K562 (cell line): Measurements from ENCODE around the gene KRT80. TPM values are rescaled to one million over a fixed set of nuclear protein-coding genes. Genes with fewer than 3 reads are reported as not detected.

Experiments
- ATAC-seq: fragments of 200-7000 bp; cut with Tn5 transposase; 3 replicates; pipeline ENCODE4 v1.9.1; 2020; ENCODE audit warnings: moderate library complexity
- BruUV-seq: library from RNA; stranded (reverse); fragments of 400-500 nt; replicated peaks from 2 replicates; lab custom pipeline; 2021; lab: Mats Ljungman, UMichigan
- CTCF ChIA-PET: fragments of 300-600 bp; formaldehyde crosslinking; extraction: SDS; loops from one replicate; lab custom pipeline; 2021; ENCODE audit warnings: low intra/inter-chr PET ratio; lab: Yijun Ruan, JAX
- POLR2A ChIA-PET: fragments of 300-600, 350-650 bp; sonication (Branson Sonifier 250); formaldehyde crosslinking; extraction: SDS; loops from one replicate; lab custom pipeline; 2021; ENCODE audit warnings: antibody characterized with exemption, inconsistent platforms; lab: Yijun Ruan, JAX
- DNase-seq, 4 experiments: peaks; one replicate each; pipeline versions ENCODE4 v3.0.0 to v3.0.0-alpha.2; 2011 to 2018; ENCODE audit warnings: low spot score in 3 of 4, mixed read lengths in 3 of 4; ENCODE audit errors: extremely low read depth in 1 of 4
- FAIRE-seq: peaks from 2 replicates; lab custom pipeline; 2011; peaks lifted over from hg19 to GRCh38; lab: Jason Lieb, UNC
- H2AFZ ChIP-seq: 2 replicates; pipeline ENCODE4 v1.6.0; 2011; ENCODE audit warnings: low read depth, low read length, control low read depth, inconsistent platforms
- H3K27ac ChIP-seq: fragments of 200-600 bp; 3 replicates; pipeline ENCODE4 v1.8.0; 2011; ENCODE audit warnings: low read depth, mild to moderate bottlenecking, control low read depth, inconsistent platforms, low read length, moderate library complexity, mixed read lengths; ENCODE audit errors: extremely low read depth
- H3K27me3 ChIP-seq, 2 experiments: fragments of 300-600 bp in 1 of 2; 2 replicates in 1 of 2; 3 replicates in 1 of 2; pipeline versions ENCODE4 v1.6.0 to v1.8.0; 2011; ENCODE audit warnings: inconsistent platforms in 2 of 2, low read length in 2 of 2, mild to moderate bottlenecking in 1 of 2, mixed read lengths in 1 of 2, moderate library complexity in 1 of 2; ENCODE audit not compliant: control insufficient read depth in 2 of 2, insufficient read depth in 2 of 2
- H3K36me3 ChIP-seq: fragments of 300-600 bp; 3 replicates; pipeline ENCODE4 v1.8.0; 2011; ENCODE audit warnings: mild to moderate bottlenecking, low read length, inconsistent platforms; ENCODE audit not compliant: control insufficient read depth, insufficient read depth
- H3K4me1 ChIP-seq, 2 experiments: fragments of 200-600 bp in 1 of 2; replicated peaks in 1 of 2; 2 replicates in 1 of 2; 3 replicates in 1 of 2; pipeline versions ENCODE4 v1.5.1 to v1.8.0; 2011; ENCODE audit warnings: inconsistent platforms in 2 of 2, low read length in 2 of 2, mild to moderate bottlenecking in 1 of 2, mixed read lengths in 1 of 2, moderate library complexity in 1 of 2; ENCODE audit not compliant: control insufficient read depth in 2 of 2, insufficient read depth in 2 of 2
- H3K4me2 ChIP-seq: 2 replicates; pipeline ENCODE4 v1.6.1; 2011; ENCODE audit warnings: low read length, control low read depth, inconsistent platforms, mixed read lengths; ENCODE audit not compliant: insufficient read depth
- H3K4me3 ChIP-seq: fragments of 200-600 bp; sonication (generic), shearing (Covaris generic); 2 replicates; pipeline ENCODE4 v1.5.1; 2016; ENCODE audit warnings: control low read depth, inconsistent platforms
- H3K79me2 ChIP-seq: fragments of 200-600 bp; 3 replicates; pipeline ENCODE4 v1.8.0; 2011; ENCODE audit warnings: low read length, inconsistent platforms; ENCODE audit not compliant: control insufficient read depth, insufficient read depth
- H3K9ac ChIP-seq, 2 experiments: 2 replicates each; pipeline versions ENCODE4 v1.6.0 to v1.6.1; 2011; ENCODE audit warnings: low read depth in 2 of 2, low read length in 2 of 2, control low read depth in 1 of 2, inconsistent platforms in 1 of 2, mild to moderate bottlenecking in 1 of 2, mixed read lengths in 1 of 2; ENCODE audit not compliant: insufficient read depth in 1 of 2
- H3K9me1 ChIP-seq: one replicate; pipeline ENCODE4 v1.6.0; 2011; ENCODE audit warnings: inconsistent platforms, mild to moderate bottlenecking, low read length, moderate library complexity; ENCODE audit not compliant: control insufficient read depth, insufficient read depth
- H3K9me3 ChIP-seq: replicated peaks from 2 replicates; pipeline ENCODE4 v1.5.1; 2011; ENCODE audit warnings: low read depth, low read length, inconsistent platforms; ENCODE audit not compliant: control insufficient read depth, insufficient read depth
- H4K20me1 ChIP-seq: replicated peaks from 2 replicates; pipeline ENCODE4 v1.6.1; 2011; ENCODE audit warnings: low read length, inconsistent platforms, mixed read lengths; ENCODE audit not compliant: control insufficient read depth, insufficient read depth
- ESRRB ChIP-seq: fragments of 250-450 bp; sonication (Bioruptor Pico); IDR thresholded peaks from 2 replicates; pipeline ENCODE4 v1.5.0; 2020; ENCODE audit warnings: mild to moderate bottlenecking, moderate library complexity, borderline replicate concordance
- ILF3 ChIP-seq: fragments of 450-650 bp; IDR thresholded peaks from 2 replicates; pipeline ENCODE4 v1.6.1; 2018; ENCODE audit warnings: antibody characterized with exemption, mild to moderate bottlenecking, moderate library complexity, borderline replicate concordance
- MAFK ChIP-seq: IDR thresholded peaks from 2 replicates; pipeline ENCODE4 v1.6.1; 2011; ENCODE audit warnings: low read length, improper control_type of control experiment
- MCM7 ChIP-seq, 2 experiments: fragments of 450-650 bp; IDR thresholded peaks; 2 replicates each; pipeline ENCODE4 v1.6.1; 2016 to 2018
- RFX5 ChIP-seq: IDR thresholded peaks from 2 replicates; pipeline ENCODE4 v1.6.1; 2011; ENCODE audit warnings: low read depth, mild to moderate bottlenecking, improper control_type of control experiment, low read length
- SRSF3 ChIP-seq: fragments of 200-400 bp; formaldehyde crosslinking; IDR thresholded peaks from 2 replicates; pipeline ENCODE4 v1.6.1; 2016; ENCODE audit warnings: mild to moderate bottlenecking, low read length, moderate library complexity; ENCODE audit not compliant: insufficient read depth
- TEAD1 ChIP-seq, 2 experiments: fragments of 450-650 bp in 1 of 2; sonication (generic) in 1 of 2; formaldehyde crosslinking; IDR thresholded peaks; 2 replicates each; pipeline versions ENCODE4 v1.4.0 to v1.8.0; 2020 to 2022; ENCODE audit warnings: mild to moderate bottlenecking in 2 of 2, missing genetic modification reagents in 1 of 2
- ZNF551 ChIP-seq: fragments of 250-450 bp; sonication (Bioruptor Pico); IDR thresholded peaks from 2 replicates; pipeline ENCODE4 v1.5.0; 2021; ENCODE audit warnings: mild to moderate bottlenecking, moderate library complexity
- WGBS: fragments of 100-300 bp; shearing (Covaris generic); methylation state at CpG from one replicate; pipeline ENCODE4 v1.1.6; 2016; ENCODE audit warnings: low coverage, mixed read lengths; ENCODE audit not compliant: insufficient coverage; ENCODE audit errors: missing lambda C conversion rate; 5-methylcytosine and 5-hydroxymethylcytosine counted together
- in situ Hi-C: fragments of 300-500 bp; cut with MboI; formaldehyde crosslinking; loops from 4 replicates; pipeline ENCODE4 v1.15.0; 2018; ENCODE audit warnings: inconsistent platforms, mixed read lengths
- intact Hi-C: fragments of 100-400 bp; cut with micrococcal nuclease; formaldehyde crosslinking; loops from 2 replicates; pipeline ENCODE4 v1.14.2; 2022
- polyA plus RNA-seq, 8 experiments: library from polyadenylated mRNA; depleted of rRNA in 4 of 8; stranded (reverse) in 5 of 8; unstranded in 3 of 8; fragments of >200 nt; fragmentation: Nextera tagmentation in 2 of 8; fragmentation: Illumina TruSeq in 1 of 8; extraction: Ambion mirVana in 2 of 8; extraction: Trizol in 1 of 8; gene quantifications; 2 replicates each; pipeline versions ENCODE4 v1.2.1 to v1.2.3, GENCODE V29; 2011 to 2014; ENCODE audit warnings: inconsistent platforms in 1 of 8, missing spikeins in 1 of 8
- total RNA-seq, 7 experiments: library from RNA; depleted of rRNA in 6 of 7; stranded (reverse); fragments of >200 nt in 6 of 7; fragmentation: Illumina TruSeq in 2 of 7; extraction: Trizol in 2 of 7; gene quantifications; 2 replicates each; pipeline versions ENCODE4 v1.2.1 to v1.2.3, GENCODE V29; 2011 to 2021; ENCODE audit warnings: low replicate concordance in 1 of 7
- TF ChIP-seq, protein P1 (sequence below), 2 experiments: fragments of 450-650 bp; IDR thresholded peaks; 2 replicates each; pipeline ENCODE4 v1.6.1; 2016; ENCODE audit warnings: mild to moderate bottlenecking in 2 of 2, borderline replicate concordance in 1 of 2, low read depth in 1 of 2, moderate library complexity in 1 of 2
- TF ChIP-seq, protein P2 (sequence below): fragments of 250-450 bp; sonication (Bioruptor Pico); IDR thresholded peaks from 2 replicates; pipeline ENCODE4 v1.5.0; 2022; ENCODE audit warnings: mild to moderate bottlenecking

KRT80 gene
- total and polyA plus RNA-seq, 9 of the 15 experiments (the other 6 are each of a cell fraction or from before 2014, with no cell fraction given), result not detected

DNA sequence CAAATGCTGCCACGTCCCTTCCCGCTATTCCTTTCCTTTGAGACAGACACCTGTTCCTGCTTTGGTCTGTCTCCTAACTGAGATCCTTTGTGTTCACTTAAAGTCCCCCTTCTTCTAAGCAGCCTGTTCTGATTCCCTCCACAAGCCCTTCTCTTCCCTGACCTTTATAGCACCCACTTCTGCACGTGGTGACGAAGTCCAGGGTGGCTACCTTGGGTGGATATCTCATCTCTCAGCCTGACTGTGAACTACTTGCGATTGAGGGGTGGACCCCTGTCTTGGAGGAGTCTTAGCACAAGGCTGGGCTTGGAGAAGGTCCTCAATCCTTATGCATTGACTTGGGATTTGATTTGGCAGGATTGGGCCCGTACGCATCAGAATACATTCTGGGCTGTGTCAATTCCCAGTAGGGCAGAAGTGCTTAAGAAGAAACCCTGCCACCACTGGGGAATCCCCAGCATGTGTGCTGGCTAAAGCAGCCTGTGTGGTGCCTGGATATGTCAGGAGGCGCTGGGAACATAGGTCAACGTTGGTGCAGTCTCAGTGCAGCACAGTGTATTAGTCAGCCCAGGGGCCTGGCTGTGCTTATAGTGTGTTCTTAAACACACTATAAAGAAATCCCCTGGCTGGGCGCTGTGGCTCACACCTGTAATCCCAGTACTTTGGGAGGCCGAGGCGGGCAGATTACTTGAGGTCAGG, 23.6 kb downstream of the KRT80 start:
- in situ Hi-C loops, result no loop called here
- no peak for DNase-seq
- no peak overlapping the region for H3K4me2 ChIP-seq
- no peak for ATAC-seq
- H3K9ac ChIP-seq, result no peak overlapping the region
- ChIA-PET CTCF (no interaction called here), POLR2A (no interaction called here)
- WGBS, result 1% methylated on average over 12 of the region's 12 CpGs
- no peaks in the 10 kb centered on the region for H3K36me3 ChIP-seq
- no peak overlapping the region for H3K4me3 ChIP-seq
- peaks cover 2% of the 10 kb centered on the region for H3K9me1 ChIP-seq
- peaks cover 12 to 61% of the 10 kb centered on the region in 2 experiments for H3K27me3 ChIP-seq
- no peaks in the 10 kb centered on the region for H3K79me2 ChIP-seq
- H2AFZ ChIP-seq, result no peak overlapping the region
- H3K27ac ChIP-seq, result no peak overlapping the region
- intact Hi-C loops, result loop anchor here (2.0 kb wide), 1 partner anchor 17 kb away; no protein-coding TSS in a partner anchor
- no peak for TF ChIP-seq RFX5
- TF ChIP-seq, protein P1, sequence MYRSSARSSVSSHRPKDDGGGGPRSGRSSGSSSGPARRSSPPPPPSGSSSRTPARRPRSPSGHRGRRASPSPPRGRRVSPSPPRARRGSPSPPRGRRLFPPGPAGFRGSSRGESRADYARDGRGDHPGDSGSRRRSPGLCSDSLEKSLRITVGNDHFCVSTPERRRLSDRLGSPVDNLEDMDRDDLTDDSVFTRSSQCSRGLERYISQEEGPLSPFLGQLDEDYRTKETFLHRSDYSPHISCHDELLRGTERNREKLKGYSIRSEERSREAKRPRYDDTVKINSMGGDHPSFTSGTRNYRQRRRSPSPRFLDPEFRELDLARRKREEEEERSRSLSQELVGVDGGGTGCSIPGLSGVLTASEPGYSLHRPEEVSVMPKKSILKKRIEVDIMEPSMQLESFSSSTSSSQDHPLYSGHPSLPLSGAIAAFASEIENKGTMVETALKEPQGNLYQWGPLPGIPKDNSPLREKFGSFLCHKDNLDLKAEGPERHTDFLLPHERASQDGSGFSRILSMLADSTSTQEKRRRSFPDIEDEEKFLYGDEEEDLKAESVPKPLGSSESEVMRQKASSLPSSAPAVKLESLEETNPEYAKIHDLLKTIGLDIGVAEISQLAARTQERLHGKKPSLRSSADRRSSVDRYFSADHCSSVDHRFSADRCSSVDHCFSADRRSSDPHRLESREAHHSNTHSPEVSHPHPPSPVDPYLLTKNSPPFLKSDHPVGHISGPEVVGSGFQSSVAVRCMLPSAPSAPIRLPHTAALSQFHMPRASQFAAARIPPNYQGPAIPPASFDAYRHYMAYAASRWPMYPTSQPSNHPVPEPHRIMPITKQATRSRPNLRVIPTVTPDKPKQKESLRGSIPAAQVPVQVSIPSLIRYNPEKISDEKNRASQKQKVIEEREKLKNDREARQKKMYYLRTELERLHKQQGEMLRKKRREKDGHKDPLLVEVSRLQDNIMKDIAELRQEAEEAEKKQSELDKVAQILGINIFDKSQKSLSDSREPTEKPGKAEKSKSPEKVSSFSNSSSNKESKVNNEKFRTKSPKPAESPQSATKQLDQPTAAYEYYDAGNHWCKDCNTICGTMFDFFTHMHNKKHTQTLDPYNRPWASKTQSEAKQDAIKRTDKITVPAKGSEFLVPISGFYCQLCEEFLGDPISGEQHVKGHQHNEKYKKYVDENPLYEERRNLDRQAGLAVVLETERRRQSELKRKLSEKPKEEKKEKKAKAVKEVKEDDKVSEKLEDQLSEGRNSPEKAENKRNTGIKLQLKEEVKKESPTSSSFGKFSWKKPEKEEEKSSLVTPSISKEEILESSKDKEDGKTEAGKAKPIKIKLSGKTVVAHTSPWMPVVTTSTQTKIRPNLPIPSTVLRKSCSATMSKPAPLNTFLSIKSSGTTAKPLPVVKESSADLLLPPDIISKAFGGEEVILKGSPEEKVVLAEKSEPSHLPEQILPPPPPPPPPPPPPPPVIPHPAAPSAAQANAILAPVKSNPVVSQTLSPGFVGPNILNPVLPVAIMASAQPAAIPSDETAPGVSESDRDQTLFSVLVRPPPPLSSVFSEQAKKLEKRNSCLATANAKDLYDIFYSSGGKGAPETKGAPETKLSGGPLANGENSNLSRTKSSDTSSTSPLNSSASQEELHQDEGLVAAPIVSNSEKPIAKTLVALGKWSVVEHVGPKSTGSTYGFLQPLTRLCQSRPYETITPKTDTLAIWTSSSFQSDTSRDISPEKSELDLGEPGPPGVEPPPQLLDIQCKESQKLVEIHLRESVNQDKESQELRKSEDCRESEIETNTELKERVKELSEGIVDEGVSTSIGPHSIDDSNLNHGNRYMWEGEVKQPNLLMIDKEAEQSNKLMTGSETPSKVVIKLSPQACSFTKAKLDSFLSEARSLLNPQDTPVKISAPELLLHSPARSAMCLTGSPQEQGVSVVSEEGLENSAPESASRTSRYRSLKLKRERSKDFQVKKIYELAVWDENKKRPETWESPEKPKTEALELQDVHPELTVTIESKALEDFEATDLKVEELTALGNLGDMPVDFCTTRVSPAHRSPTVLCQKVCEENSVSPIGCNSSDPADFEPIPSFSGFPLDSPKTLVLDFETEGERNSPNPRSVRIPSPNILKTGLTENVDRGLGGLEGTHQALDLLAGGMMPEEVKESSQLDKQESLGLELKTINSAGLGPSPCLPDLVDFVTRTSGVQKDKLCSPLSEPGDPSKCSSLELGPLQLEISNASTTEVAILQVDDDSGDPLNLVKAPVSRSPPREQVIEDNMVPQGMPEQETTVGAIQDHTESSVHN (IDR thresholded peaks at IDR 0.05; ENCODE audit: borderline replicate concordance in 1 of 2, low read depth in 1 of 2), result no peak
- TF ChIP-seq, protein P2, sequence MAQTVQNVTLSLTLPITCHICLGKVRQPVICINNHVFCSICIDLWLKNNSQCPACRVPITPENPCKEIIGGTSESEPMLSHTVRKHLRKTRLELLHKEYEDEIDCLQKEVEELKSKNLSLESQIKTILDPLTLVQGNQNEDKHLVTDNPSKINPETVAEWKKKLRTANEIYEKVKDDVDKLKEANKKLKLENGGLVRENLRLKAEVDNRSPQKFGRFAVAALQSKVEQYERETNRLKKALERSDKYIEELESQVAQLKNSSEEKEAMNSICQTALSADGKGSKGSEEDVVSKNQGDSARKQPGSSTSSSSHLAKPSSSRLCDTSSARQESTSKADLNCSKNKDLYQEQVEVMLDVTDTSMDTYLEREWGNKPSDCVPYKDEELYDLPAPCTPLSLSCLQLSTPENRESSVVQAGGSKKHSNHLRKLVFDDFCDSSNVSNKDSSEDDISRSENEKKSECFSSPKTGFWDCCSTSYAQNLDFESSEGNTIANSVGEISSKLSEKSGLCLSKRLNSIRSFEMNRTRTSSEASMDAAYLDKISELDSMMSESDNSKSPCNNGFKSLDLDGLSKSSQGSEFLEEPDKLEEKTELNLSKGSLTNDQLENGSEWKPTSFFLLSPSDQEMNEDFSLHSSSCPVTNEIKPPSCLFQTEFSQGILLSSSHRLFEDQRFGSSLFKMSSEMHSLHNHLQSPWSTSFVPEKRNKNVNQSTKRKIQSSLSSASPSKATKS (CRISPR knock-in tag), result no peak
- TF ChIP-seq ZNF551 (CRISPR knock-in tag), result no peak
- no peak for TF ChIP-seq ILF3
- no peak for TF ChIP-seq MCM7 (IDR thresholded peaks at IDR 0.05)
- no peak for TF ChIP-seq MAFK
- no peak for TF ChIP-seq SRSF3
- no peak for TF ChIP-seq ESRRB (CRISPR knock-in tag)
- TF ChIP-seq TEAD1 (CRISPR knock-in tag; IDR thresholded peaks at IDR 0.05), result no peak
- peaks cover 0 to 3% of the 10 kb centered on the region in 2 experiments; a peak in 1 of 5 replicates for H3K4me1 ChIP-seq
- H3K9me3 ChIP-seq, result no peaks in the 10 kb centered on the region
- no peak for FAIRE-seq
- no peaks in the 10 kb centered on the region for H4K20me1 ChIP-seq
- BruUV-seq, result no TSS peak
